ENCODE measurements around the gene ZNF627. TPM values are rescaled to one million over a fixed set of nuclear protein-coding genes. Genes with fewer than 3 reads are reported as not detected.

The ZNF627 gene
- 8.1 and 8.7 TPM in 2 replicates for total RNA-seq

GRCh38 chr19:11597202-11598102 lies at the start of gene ZNF627:
Gene ZNF627, plus strand, starts transcription at chr19:11597483. Its CDS starts 145 bp downstream, at chr19:11597628.

GRCh38 chr19:11558881-11559828 lies 38.1 kb upstream of the ZNF627 start, which contains the start of gene ELOF1:
Gene ELOF1, minus strand, starts transcription at chr19:11559230. Its CDS starts 4,883 bp downstream, at chr19:11554347.

GRCh38 chr19:11577451-11578257 lies 19.6 kb upstream of the ZNF627 start, which contains the start of gene ACP5:
Gene ACP5, minus strand, starts transcription at chr19:11577645. Its CDS starts 328 bp downstream, at chr19:11577317.

Other genes starting within 250 kb of the ZNF627 start
- gene PLPPR2, start 242.1 kb upstream of the ZNF627 start, total RNA-seq = 21.4 and 33.2 TPM in 2 replicates
- 1.7 and 2.5 TPM in 2 replicates for gene SWSAP1, start 222.8 kb upstream of the ZNF627 start, total RNA-seq
- 9.0 and 13.8 TPM in 2 replicates for gene EPOR, start 213.2 kb upstream of the ZNF627 start, total RNA-seq
- not detected in 2 replicates for gene RGL3, start 178.2 kb upstream of the ZNF627 start, total RNA-seq
- under 0.01 and 0.89 TPM in 2 replicates for gene ODAD3, start 162.4 kb upstream of the ZNF627 start, total RNA-seq
- 183 and 227 TPM in 2 replicates for gene PRKCSH, start 161.8 kb upstream of the ZNF627 start, total RNA-seq
- gene ELAVL3, start 116.4 kb upstream of the ZNF627 start, total RNA-seq = not detected in 2 replicates
- 3.2 and 7.8 TPM in 2 replicates for gene ZNF653, start 91.6 kb upstream of the ZNF627 start, total RNA-seq
- gene ECSIT, start 68.3 kb upstream of the ZNF627 start, total RNA-seq = 43.2 and 46.1 TPM in 2 replicates
- 5.5 and 10.3 TPM in 2 replicates for gene CNN1, start 58.6 kb upstream of the ZNF627 start, total RNA-seq
- 46.3 and 65.7 TPM in 2 replicates for gene ELOF1, start 38.3 kb upstream of the ZNF627 start, total RNA-seq
- not detected in 2 replicates for gene ACP5, start 19.8 kb upstream of the ZNF627 start, total RNA-seq
- 2.3 and 5.8 TPM in 2 replicates for gene ZNF823, start 141.5 kb downstream of the ZNF627 start, total RNA-seq
- 2.3 and 4.3 TPM in 2 replicates for gene ZNF441, start 169.5 kb downstream of the ZNF627 start, total RNA-seq
- 0.71 TPM in 1 of 2 replicates, not detected in the other for gene ZNF491, start 201.0 kb downstream of the ZNF627 start, total RNA-seq
- gene ZNF440, start 216.8 kb downstream of the ZNF627 start, total RNA-seq = 3.9 and 11.0 TPM in 2 replicates

Measured in myometrial cell (primary cell).